Activated T-cell treated with anti-CD3 and anti-CD28 coated beads, Interleukin-2, amount 50 U/mL, for 72 hours (primary cell): ENCODE measurements around the gene MRPS34. TPM values are rescaled to one million over a fixed set of nuclear protein-coding genes. Genes with fewer than 3 reads are reported as not detected.

Experiments
- ATAC-seq, 2 donors: fragments of 150-1000 bp; cut with Tn5 transposase; replicated peaks in 1 of 2; 2 replicates each; pipeline ENCODE4 v1.10.0; 2021; ENCODE audit warnings: moderate library complexity in 2 of 2, mild to moderate bottlenecking in 1 of 2
- DNase-seq, 2 donors: peaks; one replicate each; pipeline ENCODE4 v3.0.0; 2021 to 2022; ENCODE audit warnings: mixed read lengths in 1 of 2
- H3K27ac Mint-ChIP-seq: one replicate; pipeline ENCODE4 v1.8.0; 2022; ENCODE audit warnings: mild to moderate bottlenecking, moderate library complexity, mixed read lengths
- H3K27me3 Mint-ChIP-seq: one replicate; pipeline ENCODE4 v1.8.0; 2022; ENCODE audit warnings: low read depth, mixed read lengths
- H3K36me3 Mint-ChIP-seq, 2 donors: one replicate each; pipeline ENCODE4 v1.8.0; 2022; ENCODE audit warnings: mixed read lengths in 2 of 2, mild to moderate bottlenecking in 1 of 2; ENCODE audit not compliant: insufficient read depth in 2 of 2
- H3K4me1 Mint-ChIP-seq: one replicate; pipeline ENCODE4 v1.8.0; 2022; ENCODE audit warnings: low read depth, mixed read lengths
- H3K4me3 Mint-ChIP-seq, 2 donors: one replicate each; pipeline ENCODE4 v1.8.0; 2022; ENCODE audit warnings: mild to moderate bottlenecking in 2 of 2, mixed read lengths in 2 of 2, moderate library complexity in 2 of 2
- H3K9me3 Mint-ChIP-seq, 2 donors: one replicate each; pipeline ENCODE4 v1.8.0; 2022; ENCODE audit warnings: mixed read lengths in 2 of 2
- total RNA-seq, 2 donors: library from RNA; stranded (reverse); gene quantifications; one replicate each; pipeline ENCODE4 v1.2.3, GENCODE V29; 2022

The MRPS34 gene
- total RNA-seq, 2 donors from 2014 or later, result 86.0 to 123 TPM

DNA sequence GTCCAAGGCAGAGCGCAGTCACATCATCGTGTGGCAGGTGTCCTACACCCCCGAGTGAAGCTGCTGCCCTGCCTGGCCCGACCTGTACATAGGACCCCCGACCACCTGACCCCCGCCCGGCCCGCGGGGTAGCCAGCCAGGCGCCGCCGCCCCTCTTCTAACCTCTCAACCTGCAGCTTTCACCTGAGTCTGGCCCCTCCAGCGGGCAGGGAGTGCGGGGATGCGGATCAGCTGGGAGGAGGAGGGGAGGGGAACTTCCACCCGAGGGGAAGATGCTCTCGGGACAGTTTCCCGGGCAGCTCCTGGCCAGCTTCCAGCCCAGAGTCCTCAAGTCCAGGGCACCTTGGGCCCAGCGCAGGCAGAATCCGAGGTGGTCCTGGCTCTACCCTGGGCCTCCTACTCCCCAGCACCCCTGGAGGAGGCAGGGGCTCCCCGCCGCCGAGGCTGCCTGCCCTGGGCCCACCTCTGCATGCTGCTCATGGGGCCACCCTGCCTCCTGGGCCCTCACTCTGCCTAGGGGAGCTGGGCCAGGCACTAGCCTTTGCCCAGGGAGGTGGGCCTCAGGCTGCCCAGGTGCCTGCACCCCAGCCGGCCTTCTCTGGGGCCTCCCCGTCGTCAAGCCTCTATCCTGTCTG, 4.0 kb downstream of the MRPS34 start:
- Mint-ChIP-seq H3K36me3 (peaks cover 4 to 9% of the 10 kb centered on the region in 2 donors), H3K4me1 (peaks cover 14% of the 10 kb centered on the region), H3K27ac (no peak overlapping the region), H3K4me3 (no peak overlapping the region), H3K9me3 (no peaks in the 10 kb centered on the region), H3K27me3 (no peaks in the 10 kb centered on the region)
- no peak for DNase-seq
- no peak for ATAC-seq

- no peak overlapping the region for H3K27ac Mint-ChIP-seq
- peaks cover 14% of the 10 kb centered on the region for H3K4me1 Mint-ChIP-seq
- no peak overlapping the region for H3K4me3 Mint-ChIP-seq
- ATAC-seq, result no peak
- no peak for DNase-seq
- no peaks in the 10 kb centered on the region for H3K27me3 Mint-ChIP-seq
- H3K9me3 Mint-ChIP-seq, result no peaks in the 10 kb centered on the region
- H3K36me3 Mint-ChIP-seq, result peaks cover 4 to 9% of the 10 kb centered on the region in 2 donors
These were observed 4.7 kb downstream of the MRPS34 start for GRCh38 chr16:1768061-1768766.

DNA sequence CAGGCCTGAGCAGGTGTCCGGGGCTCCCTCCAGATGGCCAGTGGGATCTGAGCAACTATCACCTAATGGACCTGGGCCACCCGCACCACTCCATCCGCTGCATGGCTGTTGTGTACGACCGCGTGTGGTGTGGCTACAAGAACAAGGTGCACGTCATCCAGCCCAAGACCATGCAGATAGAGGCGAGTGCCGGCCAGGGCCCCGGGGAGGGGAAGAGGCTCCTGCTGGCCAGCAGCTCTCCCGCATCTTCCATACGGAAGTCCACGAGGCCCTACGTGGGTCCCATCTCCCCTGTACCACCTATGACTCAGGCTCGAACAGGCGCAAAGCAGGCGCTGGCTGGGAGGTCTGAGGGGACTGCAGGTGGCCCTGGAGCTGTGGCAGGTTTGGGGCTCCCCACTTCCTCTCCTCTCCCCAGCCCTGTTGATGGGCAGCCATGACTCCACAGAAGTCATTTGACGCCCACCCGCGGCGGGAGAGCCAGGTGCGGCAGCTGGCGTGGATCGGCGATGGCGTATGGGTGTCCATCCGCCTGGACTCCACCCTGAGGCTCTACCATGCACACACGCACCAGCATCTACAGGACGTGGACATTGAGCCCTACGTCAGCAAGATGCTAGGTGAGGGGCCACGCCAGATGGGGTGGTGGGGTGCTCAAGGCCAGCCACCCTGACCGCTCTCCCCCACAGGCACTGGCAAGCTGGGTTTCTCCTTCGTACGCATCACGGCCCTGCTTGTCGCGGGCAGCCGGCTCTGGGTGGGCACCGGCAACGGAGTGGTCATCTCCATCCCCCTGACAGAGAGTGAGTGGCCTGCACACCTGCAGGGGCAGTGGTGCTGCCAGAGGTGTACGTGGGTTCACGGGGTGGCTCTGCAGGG, 5.6 kb downstream of the MRPS34 start:
- DNase-seq, result no peak
- Mint-ChIP-seq H3K9me3 (no peaks in the 10 kb centered on the region), H3K36me3 (peaks cover 3 to 7% of the 10 kb centered on the region in 2 donors), H3K27ac (no peak overlapping the region), H3K27me3 (no peaks in the 10 kb centered on the region), H3K4me1 (peaks cover 13% of the 10 kb centered on the region), H3K4me3 (no peak overlapping the region)
- ATAC-seq, result no peak

- Mint-ChIP-seq H3K27ac (no peak overlapping the region), H3K27me3 (no peaks in the 10 kb centered on the region), H3K4me3 (no peak overlapping the region), H3K36me3 (peaks cover 0 to 3% of the 10 kb centered on the region in 2 donors), H3K4me1 (peaks cover 7% of the 10 kb centered on the region), H3K9me3 (no peaks in the 10 kb centered on the region)
- no peak for ATAC-seq
- DNase-seq, result no peak
These were observed 6.2 kb downstream of the MRPS34 start for GRCh38 chr16:1766701-1767100.

DNA sequence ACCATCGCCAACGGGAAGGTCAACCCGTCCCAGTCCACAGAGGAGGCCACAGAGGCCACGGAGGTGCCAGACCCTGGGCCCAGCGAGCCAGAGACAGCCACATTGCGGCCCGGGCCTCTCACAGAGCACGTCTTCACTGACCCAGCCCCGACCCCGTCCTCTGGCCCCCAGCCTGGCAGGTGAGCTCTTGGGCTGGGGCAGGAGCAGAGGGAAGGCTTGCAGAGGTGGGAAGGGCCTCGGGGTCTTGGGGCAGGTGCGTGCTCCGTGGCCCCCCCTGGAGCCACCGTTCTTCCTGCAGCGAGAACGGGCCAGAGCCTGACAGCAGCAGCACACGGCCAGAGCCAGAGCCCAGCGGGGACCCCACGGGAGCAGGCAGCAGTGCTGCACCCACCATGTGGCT, 6.7 kb downstream of the MRPS34 start:
- peaks cover 7% of the 10 kb centered on the region for H3K4me1 Mint-ChIP-seq
- H3K27me3 Mint-ChIP-seq, result no peaks in the 10 kb centered on the region
- H3K27ac Mint-ChIP-seq, result no peak overlapping the region
- no peak for ATAC-seq
- H3K4me3 Mint-ChIP-seq, result no peak overlapping the region
- no peaks in the 10 kb centered on the region for H3K9me3 Mint-ChIP-seq
- peaks cover under 1 to 3% of the 10 kb centered on the region in 2 donors for H3K36me3 Mint-ChIP-seq
- no peak for DNase-seq

DNA sequence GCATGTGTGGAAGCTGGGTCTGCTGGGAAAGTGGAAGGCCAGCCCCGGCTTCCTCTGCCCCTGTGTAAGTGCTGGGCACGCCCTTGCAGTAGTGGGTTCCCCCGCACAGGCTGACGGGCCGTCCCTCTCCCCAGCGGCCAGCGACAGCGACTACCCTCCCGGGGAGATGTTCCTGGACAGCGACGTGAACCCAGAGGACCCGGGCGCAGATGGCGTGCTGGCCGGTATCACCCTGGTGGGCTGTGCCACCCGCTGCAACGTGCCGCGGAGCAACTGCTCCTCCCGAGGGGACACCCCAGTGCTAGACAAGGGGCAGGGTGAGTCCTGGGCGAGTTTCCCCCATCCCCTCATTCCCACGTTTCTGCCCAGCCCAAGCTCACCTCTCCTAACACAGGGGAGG, 7.1 kb downstream of the MRPS34 start:
- no peaks in the 10 kb centered on the region for H3K9me3 Mint-ChIP-seq
- DNase-seq (no peak), ATAC-seq (no peak)
- H3K27ac Mint-ChIP-seq, result no peak overlapping the region
- peaks cover 2 to 3% of the 10 kb centered on the region in 2 donors for H3K36me3 Mint-ChIP-seq
- peaks cover 7% of the 10 kb centered on the region for H3K4me1 Mint-ChIP-seq
- H3K4me3 Mint-ChIP-seq, result no peak overlapping the region
- no peaks in the 10 kb centered on the region for H3K27me3 Mint-ChIP-seq

DNA sequence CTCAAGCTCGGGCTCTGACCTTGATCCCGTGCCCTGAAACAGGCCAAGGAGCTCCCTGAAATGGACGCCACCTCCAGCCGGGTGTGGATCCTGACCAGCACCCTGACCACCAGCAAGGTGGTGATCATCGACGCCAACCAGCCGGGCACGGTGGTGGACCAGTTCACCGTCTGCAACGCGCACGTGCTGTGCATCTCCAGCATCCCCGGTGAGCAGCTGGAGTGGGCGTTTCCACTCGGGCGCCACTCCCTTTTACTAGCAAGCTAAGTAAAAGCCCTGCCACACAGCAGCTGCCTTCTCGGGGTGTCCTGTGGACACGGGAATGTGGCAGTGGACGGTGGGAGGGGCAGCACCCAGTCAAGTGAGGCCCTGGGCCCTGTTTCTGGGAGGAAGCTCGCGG, 8.0 kb downstream of the MRPS34 start:
- no peaks in the 10 kb centered on the region for H3K27me3 Mint-ChIP-seq
- DNase-seq (no peak), ATAC-seq (no peak)
- no peak overlapping the region for H3K4me3 Mint-ChIP-seq
- peaks cover 2 to 3% of the 10 kb centered on the region in 2 donors for H3K36me3 Mint-ChIP-seq
- no peaks in the 10 kb centered on the region for H3K9me3 Mint-ChIP-seq
- H3K27ac Mint-ChIP-seq, result no peak overlapping the region
- peaks cover 2% of the 10 kb centered on the region for H3K4me1 Mint-ChIP-seq

DNA sequence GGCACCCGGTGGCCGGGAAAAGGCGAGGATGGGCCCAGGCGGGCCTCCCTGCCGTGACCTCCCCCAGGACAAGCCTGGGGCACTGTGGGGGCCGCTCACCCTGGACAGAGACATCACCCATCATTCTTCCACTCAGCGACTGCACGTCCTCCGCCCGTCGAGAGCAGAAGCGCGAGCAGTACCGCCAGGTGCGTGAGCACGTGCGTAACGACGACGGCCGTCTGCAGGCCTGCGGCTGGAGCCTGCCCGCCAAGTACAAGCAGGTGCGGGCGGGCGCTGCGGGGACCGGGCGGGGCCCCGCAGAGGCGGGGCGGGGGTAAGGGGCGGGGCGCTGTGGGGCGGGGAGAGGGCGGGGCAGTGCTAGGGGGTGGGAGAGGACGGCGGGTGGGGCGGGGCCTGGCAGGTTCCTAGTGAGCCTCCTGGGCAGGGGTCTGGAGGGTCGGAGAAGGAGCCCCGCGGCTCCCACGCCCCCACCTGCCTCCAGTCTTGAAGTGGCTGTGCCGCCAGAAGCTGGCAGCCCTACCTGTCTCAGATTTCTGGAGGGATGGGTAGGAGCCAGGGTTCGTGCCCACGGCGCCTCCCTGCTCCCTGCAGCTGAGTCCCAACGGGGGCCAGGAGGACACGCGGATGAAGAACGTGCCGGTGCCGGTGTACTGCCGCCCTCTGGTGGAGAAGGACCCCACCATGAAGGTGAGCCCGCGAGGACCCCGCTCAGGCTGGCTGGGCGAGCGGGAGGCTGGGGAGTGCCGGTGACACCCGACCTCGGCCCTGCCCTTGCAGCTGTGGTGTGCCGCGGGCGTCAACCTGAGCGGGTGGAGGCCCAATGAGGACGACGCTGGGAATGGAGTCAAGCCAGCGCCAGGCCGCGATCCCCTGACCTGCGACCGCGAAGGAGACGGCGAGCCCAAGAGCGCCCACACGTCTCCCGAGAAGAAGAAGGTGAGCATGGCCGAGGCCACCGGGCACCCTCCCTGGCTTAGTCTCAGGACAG, 9.1 kb downstream of the MRPS34 start:
- ATAC-seq (no peak), DNase-seq (no peak)
- H3K27me3 Mint-ChIP-seq, result no peaks in the 10 kb centered on the region
- H3K4me3 Mint-ChIP-seq, result no peak overlapping the region
- H3K27ac Mint-ChIP-seq, result no peak overlapping the region
- peaks cover 2 to 3% of the 10 kb centered on the region in 2 donors for H3K36me3 Mint-ChIP-seq
- H3K4me1 Mint-ChIP-seq, result no peaks in the 10 kb centered on the region
- no peaks in the 10 kb centered on the region for H3K9me3 Mint-ChIP-seq

DNA sequence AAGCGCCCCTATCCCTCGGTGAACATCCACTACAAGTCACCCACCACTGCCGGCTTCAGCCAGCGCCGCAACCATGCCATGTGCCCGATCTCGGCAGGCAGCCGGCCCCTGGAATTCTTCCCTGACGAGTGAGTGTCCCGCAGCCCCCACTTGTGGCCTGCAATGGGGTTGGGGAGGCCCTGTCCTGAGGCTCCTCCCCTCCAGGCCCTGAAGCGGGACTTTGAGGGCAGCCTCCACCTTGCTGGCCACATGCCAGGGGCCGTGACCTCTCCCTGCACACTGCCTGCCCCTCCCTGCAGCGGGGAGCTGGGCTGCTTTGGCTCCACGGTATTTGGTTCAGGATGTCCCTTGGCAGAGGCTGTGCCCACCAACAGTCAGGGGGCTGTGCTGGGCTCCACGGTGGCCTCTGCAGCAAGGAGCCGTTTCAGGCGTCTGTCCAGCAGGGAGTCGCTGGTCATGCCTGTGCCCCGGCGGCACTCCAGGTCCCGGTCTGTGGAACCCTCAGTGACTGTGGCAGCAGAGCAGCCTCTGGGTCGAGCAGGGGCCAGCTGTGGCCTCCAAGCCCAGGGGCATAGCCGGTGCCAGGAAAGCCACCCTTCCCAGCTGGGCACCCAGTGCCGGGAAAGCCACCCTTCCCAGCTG, 9.9 kb downstream of the MRPS34 start:
- Mint-ChIP-seq H3K36me3 (peaks cover 2% of the 10 kb centered on the region in 2 donors), H3K27ac (no peak overlapping the region), H3K4me1 (no peaks in the 10 kb centered on the region)

DNA sequence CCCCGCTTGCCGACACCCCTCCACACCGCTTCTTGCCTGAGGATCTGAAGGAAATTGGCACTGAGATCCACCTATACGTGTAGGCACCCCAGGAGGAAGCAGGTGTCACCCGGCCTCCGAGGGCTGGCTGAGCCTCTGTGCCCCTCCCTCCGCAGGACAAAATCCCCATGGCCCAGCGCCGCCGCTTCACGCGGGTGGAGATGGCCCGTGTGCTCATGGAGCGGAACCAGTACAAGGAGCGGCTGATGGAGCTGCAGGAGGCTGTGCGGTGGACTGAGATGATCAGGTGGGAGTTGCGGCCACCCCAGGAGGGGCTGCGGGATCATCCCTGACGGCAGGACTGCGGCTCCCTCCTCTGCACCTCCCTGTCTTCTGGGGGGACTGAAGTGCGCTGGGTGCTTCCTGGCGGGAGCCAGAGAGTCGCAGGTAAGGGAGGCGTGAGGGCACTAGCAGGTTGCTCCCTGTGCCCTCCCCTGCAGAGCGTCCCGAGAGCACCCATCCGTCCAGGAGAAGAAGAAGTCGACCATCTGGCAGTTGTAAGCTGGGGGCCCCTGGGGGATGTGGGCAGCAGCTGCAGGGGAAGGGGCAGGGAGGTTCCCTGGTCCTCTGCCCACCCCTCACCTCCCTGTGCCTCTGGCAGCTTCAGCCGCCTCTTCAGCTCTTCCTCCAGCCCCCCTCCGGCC, 10.6 kb downstream of the MRPS34 start:
- Mint-ChIP-seq H3K36me3 (peaks cover 0 to 2% of the 10 kb centered on the region in 2 donors), H3K27ac (no peak overlapping the region), H3K4me1 (no peaks in the 10 kb centered on the region), H3K9me3 (no peaks in the 10 kb centered on the region), H3K27me3 (no peaks in the 10 kb centered on the region), H3K4me3 (no peak overlapping the region)
- no peak for ATAC-seq
- DNase-seq, result no peak

More for the DNA sequence above, 9.9 kb downstream of the MRPS34 start:
- no peak overlapping the region for H3K4me3 Mint-ChIP-seq
- H3K9me3 Mint-ChIP-seq, result no peaks in the 10 kb centered on the region
- ATAC-seq (no peak), DNase-seq (no peak)
- no peaks in the 10 kb centered on the region for H3K27me3 Mint-ChIP-seq

- H3K27ac Mint-ChIP-seq, result no peak overlapping the region
- H3K36me3 Mint-ChIP-seq, result peaks cover 0 to 2% of the 10 kb centered on the region in 2 donors
- no peak for ATAC-seq
- H3K9me3 Mint-ChIP-seq, result no peaks in the 10 kb centered on the region
- H3K4me1 Mint-ChIP-seq, result no peaks in the 10 kb centered on the region
- H3K27me3 Mint-ChIP-seq, result no peaks in the 10 kb centered on the region
- no peak for DNase-seq
- H3K4me3 Mint-ChIP-seq, result no peak overlapping the region
These were observed 11.2 kb downstream of the MRPS34 start for GRCh38 chr16:1761751-1762150.
